Measurements from ENCODE around the gene ST8SIA1. TPM values are rescaled to one million over a fixed set of nuclear protein-coding genes. Genes with fewer than 3 reads are reported as not detected.

ST8SIA1 gene
- total RNA-seq, 1 experiment from 2014 or later, result not detected

DNA sequence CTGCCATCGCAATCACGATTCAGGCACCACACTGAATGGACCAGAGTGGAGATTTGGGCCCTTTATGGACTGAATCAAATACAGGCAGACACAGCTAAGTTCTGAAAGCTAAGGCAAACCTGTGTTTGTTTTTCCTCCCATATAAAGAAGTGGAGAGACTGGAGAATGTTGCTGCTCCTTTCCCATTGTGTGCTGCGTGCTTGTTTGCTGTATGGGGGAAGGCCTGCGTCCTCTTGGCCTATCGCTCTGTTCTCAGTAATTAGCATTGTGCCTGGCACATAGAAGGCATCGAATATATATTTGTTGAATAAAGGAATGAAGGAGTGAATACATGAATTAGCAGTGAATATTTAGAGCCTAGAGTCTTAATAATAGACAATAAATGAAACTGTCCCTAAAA is 12.4 kb downstream of the ST8SIA1 start:
- Histone ChIP-seq H3K9ac (ENCODE audit: low read length) (no peak overlapping the region), H3K27me3 (ENCODE audit: low read length) (no peaks in the 10 kb centered on the region), H3K27ac (ENCODE audit: low read length) (no peak overlapping the region), H2AFZ (ENCODE audit: low read length) (no peak overlapping the region), H3K79me2 (ENCODE audit: low read length) (no peaks in the 10 kb centered on the region), H3K9me2 (replicated peaks; ENCODE audit: low read length) (no peaks in the 10 kb centered on the region), H4K20me1 (ENCODE audit: low read length) (no peaks in the 10 kb centered on the region), H3K4me3 (ENCODE audit: low read length) (no peak overlapping the region), H3K9me3 (ENCODE audit: low read length) (no peaks in the 10 kb centered on the region), H3F3A (ENCODE audit: low read length, unreplicated experiment) (no peaks in the 10 kb centered on the region), H3K4me1 (ENCODE audit: insufficient read depth, low read length) (no peaks in the 10 kb centered on the region), H3K36me3 (ENCODE audit: low read depth, low read length) (no peaks in the 10 kb centered on the region), H3K4me2 (ENCODE audit: low read length) (no peak overlapping the region)
- TF ChIP-seq, protein P1, sequence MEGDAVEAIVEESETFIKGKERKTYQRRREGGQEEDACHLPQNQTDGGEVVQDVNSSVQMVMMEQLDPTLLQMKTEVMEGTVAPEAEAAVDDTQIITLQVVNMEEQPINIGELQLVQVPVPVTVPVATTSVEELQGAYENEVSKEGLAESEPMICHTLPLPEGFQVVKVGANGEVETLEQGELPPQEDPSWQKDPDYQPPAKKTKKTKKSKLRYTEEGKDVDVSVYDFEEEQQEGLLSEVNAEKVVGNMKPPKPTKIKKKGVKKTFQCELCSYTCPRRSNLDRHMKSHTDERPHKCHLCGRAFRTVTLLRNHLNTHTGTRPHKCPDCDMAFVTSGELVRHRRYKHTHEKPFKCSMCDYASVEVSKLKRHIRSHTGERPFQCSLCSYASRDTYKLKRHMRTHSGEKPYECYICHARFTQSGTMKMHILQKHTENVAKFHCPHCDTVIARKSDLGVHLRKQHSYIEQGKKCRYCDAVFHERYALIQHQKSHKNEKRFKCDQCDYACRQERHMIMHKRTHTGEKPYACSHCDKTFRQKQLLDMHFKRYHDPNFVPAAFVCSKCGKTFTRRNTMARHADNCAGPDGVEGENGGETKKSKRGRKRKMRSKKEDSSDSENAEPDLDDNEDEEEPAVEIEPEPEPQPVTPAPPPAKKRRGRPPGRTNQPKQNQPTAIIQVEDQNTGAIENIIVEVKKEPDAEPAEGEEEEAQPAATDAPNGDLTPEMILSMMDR (conservative IDR thresholded peaks at IDR 0.05; ENCODE audit: low read depth, low read length), result no peak
- no peak for TF ChIP-seq EZH2phosphoT487 (IDR thresholded peaks at IDR 0.05; ENCODE audit: borderline replicate concordance, low read length)
- no peak for TF ChIP-seq EZH2 (IDR thresholded peaks at IDR 0.05; ENCODE audit: low read length, unreplicated experiment)
- ChIA-PET POLR2A (ENCODE audit: unreplicated experiment) (no interaction called here), CTCF (no interaction called here)
- DNase-seq, result no peak
- no TSS peak for BruUV-seq (replicated peaks)
- intact Hi-C loops (cut with micrococcal nuclease), result no loop called here
- ATAC-seq, result no peak

GRCh38 chr12:22321638-22322037 is 12.9 kb downstream of the ST8SIA1 start:
- Histone ChIP-seq H2AFZ (ENCODE audit: low read length) (no peak overlapping the region), H4K20me1 (ENCODE audit: low read length) (no peaks in the 10 kb centered on the region), H3K4me1 (ENCODE audit: insufficient read depth, low read length) (no peaks in the 10 kb centered on the region), H3K36me3 (ENCODE audit: low read depth, low read length) (no peaks in the 10 kb centered on the region), H3K4me2 (ENCODE audit: low read length) (no peak overlapping the region), H3K9me2 (replicated peaks; ENCODE audit: low read length) (no peaks in the 10 kb centered on the region), H3K79me2 (ENCODE audit: low read length) (no peaks in the 10 kb centered on the region), H3K27me3 (ENCODE audit: low read length) (no peaks in the 10 kb centered on the region), H3K4me3 (ENCODE audit: low read length) (no peak overlapping the region), H3K9ac (ENCODE audit: low read length) (no peak overlapping the region), H3K27ac (ENCODE audit: low read length) (no peak overlapping the region), H3F3A (ENCODE audit: low read length, unreplicated experiment) (no peaks in the 10 kb centered on the region), H3K9me3 (ENCODE audit: low read length) (no peaks in the 10 kb centered on the region)
- POLR2A ChIA-PET (ENCODE audit: unreplicated experiment), result no interaction called here
- TF ChIP-seq, protein P1 (conservative IDR thresholded peaks at IDR 0.05; ENCODE audit: low read depth, low read length), result no peak
- TF ChIP-seq EZH2phosphoT487 (IDR thresholded peaks at IDR 0.05; ENCODE audit: borderline replicate concordance, low read length), result no peak
- TF ChIP-seq EZH2 (IDR thresholded peaks at IDR 0.05; ENCODE audit: low read length, unreplicated experiment), result no peak
- ATAC-seq (no peak), DNase-seq (peak; percentile 7)
- BruUV-seq (replicated peaks), result no TSS peak
- intact Hi-C loops (cut with micrococcal nuclease), result no loop called here
- CTCF ChIA-PET, result no interaction called here

DNA sequence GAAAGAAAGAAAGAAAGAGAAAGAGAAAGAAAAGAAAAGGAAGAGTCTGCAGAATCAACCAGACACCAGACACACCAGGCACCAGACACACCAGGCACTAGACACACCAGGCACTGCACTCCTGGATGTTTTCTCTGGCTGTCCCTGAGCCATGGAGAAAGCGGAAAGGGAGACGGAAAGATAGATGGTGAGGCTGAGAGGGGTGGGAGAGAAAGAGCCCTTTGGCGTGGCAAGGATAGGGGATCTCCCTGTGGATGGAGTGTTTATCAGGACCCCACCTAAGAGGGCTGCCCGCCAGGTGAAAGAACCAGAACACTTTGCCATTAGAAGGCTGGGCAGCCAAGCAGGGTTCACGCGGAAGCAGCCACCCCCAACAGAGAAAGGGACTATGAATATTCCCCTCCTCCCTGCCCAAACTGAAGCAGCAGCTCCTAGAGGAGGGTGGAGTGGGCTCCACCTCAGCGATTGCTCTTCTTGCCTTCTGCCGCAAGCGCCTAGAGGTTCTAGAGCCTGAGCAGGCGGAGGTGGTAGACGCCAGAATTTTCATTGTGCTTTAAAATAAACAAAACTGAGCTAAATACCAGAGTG is 13.4 kb downstream of the ST8SIA1 start:
- H3F3A ChIP-seq (ENCODE audit: low read length, unreplicated experiment), result no peaks in the 10 kb centered on the region
- intact Hi-C loops (cut with micrococcal nuclease), result no loop called here
- no peak for DNase-seq
- H3K9me3 ChIP-seq (ENCODE audit: low read length), result no peaks in the 10 kb centered on the region
- H3K4me1 ChIP-seq (ENCODE audit: insufficient read depth, low read length), result no peaks in the 10 kb centered on the region
- H3K4me3 ChIP-seq (ENCODE audit: low read length), result no peak overlapping the region
- no peak overlapping the region for H3K9ac ChIP-seq (ENCODE audit: low read length)
- H3K79me2 ChIP-seq (ENCODE audit: low read length), result no peaks in the 10 kb centered on the region
- no peaks in the 10 kb centered on the region for H3K27me3 ChIP-seq (ENCODE audit: low read length)
- no peak overlapping the region for H2AFZ ChIP-seq (ENCODE audit: low read length)
- no peaks in the 10 kb centered on the region for H3K36me3 ChIP-seq (ENCODE audit: low read depth, low read length)
- CTCF ChIA-PET, result no interaction called here
- no peak for TF ChIP-seq EZH2 (IDR thresholded peaks at IDR 0.05; ENCODE audit: low read length, unreplicated experiment)
- TF ChIP-seq, protein P1 (conservative IDR thresholded peaks at IDR 0.05; ENCODE audit: low read depth, low read length), result no peak
- TF ChIP-seq EZH2phosphoT487 (IDR thresholded peaks at IDR 0.05; ENCODE audit: borderline replicate concordance, low read length), result no peak
- H3K9me2 ChIP-seq (replicated peaks; ENCODE audit: low read length), result no peaks in the 10 kb centered on the region
- POLR2A ChIA-PET (ENCODE audit: unreplicated experiment), result no interaction called here
- no peak overlapping the region for H3K4me2 ChIP-seq (ENCODE audit: low read length)
- H4K20me1 ChIP-seq (ENCODE audit: low read length), result no peaks in the 10 kb centered on the region
- ATAC-seq, result no peak
- BruUV-seq (replicated peaks), result no TSS peak
- H3K27ac ChIP-seq (ENCODE audit: low read length), result no peak overlapping the region

Measured in PC-3 (cell line).